Colonic mucosa (tissue), 4 donors: ENCODE results near the gene ATG4D. TPM values are rescaled to one million over a fixed set of nuclear protein-coding genes. Genes with fewer than 3 reads are reported as not detected.

ENCODE experiments used
- DNase-seq: peaks from one replicate; pipeline ENCODE4 v3.0.0-alpha.2; 2020
- H3K27ac ChIP-seq: fragments of 200-600 bp; one replicate; pipeline ENCODE4 v1.8.0; 2021
- H3K27me3 ChIP-seq: fragments of 200-600 bp; one replicate; pipeline ENCODE4 v1.8.0; 2021
- H3K36me3 ChIP-seq: fragments of 200-600 bp; one replicate; pipeline ENCODE4 v1.8.0; 2021
- H3K4me1 ChIP-seq: fragments of 200-600 bp; one replicate; pipeline ENCODE4 v1.8.0; 2021; ENCODE audit warnings: mild to moderate bottlenecking
- H3K4me3 ChIP-seq: fragments of 200-600 bp; one replicate; pipeline ENCODE4 v1.8.0; 2021
- H3K9ac ChIP-seq, 2 donors: one replicate each; pipeline ENCODE4 v1.7.0; 2013; ENCODE audit warnings: control low read depth in 2 of 2, low read depth in 2 of 2, low read length in 2 of 2
- H3K9me3 ChIP-seq: fragments of 200-600 bp; one replicate; pipeline ENCODE4 v1.8.0; 2021
- intact Hi-C: fragments of 100-400 bp; cut with DNase I; formaldehyde crosslinking; loops from one replicate; pipeline ENCODE4 v1.14.1; 2022
- total RNA-seq, 2 donors: library from RNA; stranded (reverse); fragmentation: NEBNext Ultra II Directional in 1 of 2; extraction: Animal tissue kit (Norgen Biotek cat#: 25700) in 1 of 2; gene quantifications; one replicate each; pipeline ENCODE4 v1.2.1, GENCODE V29; 2021
- TF ChIP-seq, protein P1 (sequence below): fragments of 200-600 bp; IDR thresholded peaks from one replicate; pipeline ENCODE4 v1.8.0; 2022; ENCODE audit warnings: antibody characterized with exemption, mild to moderate bottlenecking
- donor health status: healthy.
- donor health status: DM: no; HTN: no; CAD: no.
- donor health status: DM: no; HTN: no; CAD: no.

ATG4D gene
- total RNA-seq, 2 donors from 2014 or later = 69.0 to 89.9 TPM

DNA sequence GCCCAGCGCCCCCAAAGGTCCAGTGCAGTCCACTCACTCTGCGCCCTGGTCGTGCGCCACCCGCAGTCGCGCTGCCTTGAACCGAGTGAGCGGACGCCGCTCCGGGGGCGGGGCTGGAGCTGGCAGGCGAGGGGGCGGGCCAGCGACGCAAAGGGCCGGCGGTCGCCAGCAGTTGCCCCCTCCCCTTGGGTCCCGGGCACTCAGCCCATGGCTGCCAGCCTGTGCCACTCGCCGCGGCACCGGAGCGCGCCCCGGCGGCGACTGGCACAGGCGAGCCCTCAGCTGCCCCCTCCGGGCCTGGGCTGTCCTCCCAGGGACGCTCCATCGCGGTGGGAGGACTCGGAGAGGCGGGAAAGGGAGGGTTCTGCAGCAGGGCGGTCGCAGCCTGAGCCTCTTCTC is 26.3 kb upstream of the ATG4D start, which contains the start of gene S1PR5:
S1PR5 (minus strand) TSS at position 87 of the 399 bp plus-strand sequence. CDS start 2,436 bp downstream, outside the sequence.
- no peaks in the 10 kb centered on the region for H3K4me1 ChIP-seq
- H3K9ac ChIP-seq = peak within 1 kb of the TSS in 1 of 2 donors; percentile 26
- no peaks in the 10 kb centered on the region for H3K9me3 ChIP-seq
- no peak for DNase-seq
- intact Hi-C loops = no loop called here
- no peaks in the 10 kb centered on the region for H3K36me3 ChIP-seq
- H3K27me3 ChIP-seq = peaks cover 74% of the 10 kb centered on the region
- H3K27ac ChIP-seq = no peak within 1 kb of the TSS
- TF ChIP-seq, protein P1, sequence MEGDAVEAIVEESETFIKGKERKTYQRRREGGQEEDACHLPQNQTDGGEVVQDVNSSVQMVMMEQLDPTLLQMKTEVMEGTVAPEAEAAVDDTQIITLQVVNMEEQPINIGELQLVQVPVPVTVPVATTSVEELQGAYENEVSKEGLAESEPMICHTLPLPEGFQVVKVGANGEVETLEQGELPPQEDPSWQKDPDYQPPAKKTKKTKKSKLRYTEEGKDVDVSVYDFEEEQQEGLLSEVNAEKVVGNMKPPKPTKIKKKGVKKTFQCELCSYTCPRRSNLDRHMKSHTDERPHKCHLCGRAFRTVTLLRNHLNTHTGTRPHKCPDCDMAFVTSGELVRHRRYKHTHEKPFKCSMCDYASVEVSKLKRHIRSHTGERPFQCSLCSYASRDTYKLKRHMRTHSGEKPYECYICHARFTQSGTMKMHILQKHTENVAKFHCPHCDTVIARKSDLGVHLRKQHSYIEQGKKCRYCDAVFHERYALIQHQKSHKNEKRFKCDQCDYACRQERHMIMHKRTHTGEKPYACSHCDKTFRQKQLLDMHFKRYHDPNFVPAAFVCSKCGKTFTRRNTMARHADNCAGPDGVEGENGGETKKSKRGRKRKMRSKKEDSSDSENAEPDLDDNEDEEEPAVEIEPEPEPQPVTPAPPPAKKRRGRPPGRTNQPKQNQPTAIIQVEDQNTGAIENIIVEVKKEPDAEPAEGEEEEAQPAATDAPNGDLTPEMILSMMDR = no peak
- peak within 1 kb of the TSS; percentile 11 for H3K4me3 ChIP-seq

DNA sequence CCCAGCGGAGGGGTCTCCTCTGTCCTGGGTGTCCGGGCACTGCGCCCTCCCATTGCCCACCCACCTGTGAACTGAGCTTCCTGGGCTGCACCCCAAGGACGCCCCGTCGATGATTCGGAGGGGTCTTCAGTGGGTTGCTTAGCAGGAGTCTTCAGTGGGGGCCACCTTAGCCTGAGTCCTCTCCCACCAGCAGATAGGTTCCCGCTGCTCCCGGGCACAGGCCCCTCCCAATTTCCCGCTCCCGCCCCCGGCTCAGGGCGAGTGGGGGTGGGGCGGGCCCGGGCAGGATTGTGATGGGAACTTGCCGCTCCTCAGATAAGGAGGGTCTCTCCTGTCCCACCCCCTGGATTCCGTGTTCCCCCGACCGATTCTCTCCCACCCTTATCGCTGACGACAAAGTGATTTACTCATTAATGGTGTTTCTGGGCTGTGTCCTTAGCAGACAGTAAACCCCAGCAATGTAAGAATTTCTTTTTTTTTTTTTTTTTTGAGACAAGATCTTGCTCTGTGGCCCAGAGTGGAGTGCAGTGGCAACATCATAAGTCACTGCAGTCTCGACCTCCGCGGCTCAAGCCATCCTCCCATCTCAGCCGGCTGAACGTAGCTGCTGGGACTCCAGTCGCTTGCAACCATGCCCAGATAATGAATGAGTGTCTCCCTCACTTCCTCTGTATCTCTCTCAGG is 25.8 kb upstream of the ATG4D start:
- H3K36me3 ChIP-seq = no peaks in the 10 kb centered on the region
- H3K27me3 ChIP-seq = peaks cover 72% of the 10 kb centered on the region
- H3K9ac ChIP-seq = no peak overlapping the region
- no peaks in the 10 kb centered on the region for H3K9me3 ChIP-seq
- H3K27ac ChIP-seq = no peak overlapping the region
- intact Hi-C loops = no loop called here
- no peak for DNase-seq
- TF ChIP-seq, protein P1 = no peak
- no peaks in the 10 kb centered on the region for H3K4me1 ChIP-seq
- peak overlapping the region; percentile 11 for H3K4me3 ChIP-seq

DNA sequence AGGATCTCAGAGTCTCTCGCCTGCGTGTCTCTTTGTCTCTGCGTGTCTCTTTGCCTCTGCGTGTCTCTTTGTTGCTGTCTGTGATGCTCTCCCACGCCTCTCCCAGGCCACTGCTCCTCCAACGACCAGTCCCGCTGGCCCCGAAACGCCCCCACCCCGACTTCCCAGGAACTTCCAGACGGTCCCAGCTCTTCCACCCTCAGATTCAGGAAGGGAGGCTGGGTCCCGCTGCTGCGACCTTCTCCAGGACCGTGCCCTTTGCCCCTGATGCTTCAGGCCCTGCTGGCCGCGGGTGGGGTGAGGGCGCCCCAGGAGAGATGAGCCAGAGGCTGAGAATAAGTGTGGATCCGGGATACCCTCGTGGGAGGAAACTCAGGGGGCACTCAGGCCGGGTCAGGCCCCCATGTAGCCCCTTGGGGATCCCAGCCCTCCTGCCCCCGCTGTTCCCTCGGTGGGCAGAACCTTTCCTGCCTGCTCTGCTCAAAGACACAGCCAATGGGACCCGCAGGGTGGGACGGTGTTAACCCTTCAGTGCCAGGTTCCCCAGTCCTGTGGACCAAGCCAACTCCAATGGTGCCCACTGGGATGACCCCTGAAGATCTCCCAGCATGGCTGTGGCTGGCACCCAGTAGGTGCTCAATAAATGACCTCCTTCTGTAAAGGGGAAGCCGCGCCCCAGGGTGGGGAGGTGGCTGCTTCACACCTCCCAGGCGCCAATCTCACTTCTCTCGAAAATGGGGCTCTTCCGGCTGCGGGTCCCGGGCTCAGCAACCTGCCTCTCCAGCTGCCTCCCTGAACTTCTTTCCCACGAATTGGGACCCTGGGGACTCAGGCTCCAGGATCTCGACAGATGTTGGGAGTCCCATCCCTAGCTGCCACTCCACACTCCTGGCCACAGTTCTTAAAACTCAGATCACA is 25.0 kb upstream of the ATG4D start:
- Histone ChIP-seq H3K9me3 (no peaks in the 10 kb centered on the region), H3K27me3 (peaks cover 64% of the 10 kb centered on the region), H3K4me3 (no peak overlapping the region), H3K27ac (no peak overlapping the region), H3K36me3 (no peaks in the 10 kb centered on the region), H3K9ac (no peak overlapping the region), H3K4me1 (no peaks in the 10 kb centered on the region)
- TF ChIP-seq, protein P1 = no peak
- no peak for DNase-seq
- intact Hi-C loops = no loop called here

DNA sequence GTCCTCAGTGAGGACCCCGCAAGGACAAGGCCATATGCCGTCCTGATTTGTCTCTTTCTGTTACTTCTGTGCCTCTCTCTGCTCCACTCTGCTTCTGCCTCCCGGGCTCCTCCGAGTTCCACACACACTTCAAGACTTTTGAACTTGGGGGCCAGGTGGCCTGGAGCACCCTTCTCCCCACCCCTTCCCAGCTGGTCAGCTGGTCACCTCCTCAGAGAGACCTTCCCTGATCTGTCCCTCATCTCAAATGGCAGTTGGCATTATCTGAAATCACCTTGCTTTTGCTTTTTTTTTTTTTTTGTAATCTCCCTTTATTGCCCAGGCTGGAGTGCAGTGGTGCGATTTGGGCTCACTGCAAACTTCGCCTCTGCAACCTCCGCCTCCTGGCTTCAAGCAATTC is 24.3 kb upstream of the ATG4D start:
- TF ChIP-seq, protein P1 = no peak

DNA sequence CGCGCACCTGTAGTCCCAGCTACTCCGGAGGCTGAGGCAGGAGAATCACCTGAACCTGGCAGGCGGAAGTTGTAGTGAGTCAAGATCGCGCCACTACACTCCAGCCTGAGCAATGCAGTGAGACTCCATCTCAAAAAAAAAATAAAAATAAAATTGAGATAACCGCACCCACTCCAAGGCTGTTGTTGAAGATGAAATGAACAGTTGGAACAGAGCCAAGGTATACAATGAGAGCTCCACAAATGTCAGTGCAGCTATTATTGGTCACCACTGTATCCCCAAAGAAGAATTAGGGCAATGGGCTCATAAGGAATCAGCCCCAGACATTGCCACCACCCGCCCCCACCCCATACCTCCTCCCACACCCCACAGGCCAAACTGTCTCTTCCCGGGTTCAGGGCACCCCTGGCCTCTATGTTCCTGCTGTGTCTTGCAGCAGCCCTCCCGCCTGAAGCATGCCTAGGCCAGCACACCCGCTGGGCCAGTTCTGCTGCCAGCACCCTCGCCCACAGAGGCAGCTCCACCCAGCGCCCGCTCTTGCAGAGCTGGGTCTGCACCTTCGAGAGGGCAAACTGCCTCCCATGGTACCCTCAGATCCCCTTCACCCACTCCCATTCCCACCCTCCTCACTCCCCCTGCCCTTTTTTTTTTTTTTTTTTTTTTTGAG is 22.9 kb upstream of the ATG4D start:
- no peak overlapping the region for H3K4me3 ChIP-seq
- H3K27me3 ChIP-seq = peaks cover 44% of the 10 kb centered on the region
- no peak overlapping the region for H3K9ac ChIP-seq
- intact Hi-C loops = no loop called here
- no peaks in the 10 kb centered on the region for H3K4me1 ChIP-seq
- no peak for DNase-seq
- no peaks in the 10 kb centered on the region for H3K36me3 ChIP-seq
- no peaks in the 10 kb centered on the region for H3K9me3 ChIP-seq
- H3K27ac ChIP-seq = no peak overlapping the region
- TF ChIP-seq, protein P1 = no peak

More for the DNA sequence above, 24.3 kb upstream of the ATG4D start:
- H3K4me1 ChIP-seq = no peaks in the 10 kb centered on the region
- no peaks in the 10 kb centered on the region for H3K36me3 ChIP-seq
- H3K9ac ChIP-seq = no peak overlapping the region
- no peak for DNase-seq
- H3K27me3 ChIP-seq = peaks cover 57% of the 10 kb centered on the region
- intact Hi-C loops = no loop called here
- H3K9me3 ChIP-seq = no peaks in the 10 kb centered on the region
- H3K27ac ChIP-seq = no peak overlapping the region
- no peak overlapping the region for H3K4me3 ChIP-seq
